Endothelial cell of umbilical vein (primary cell): ENCODE measurements around the gene SCRN1. TPM values are rescaled to one million over a fixed set of nuclear protein-coding genes. Genes with fewer than 3 reads are reported as not detected.

Source experiments
- BruUV-seq: library from RNA; stranded (reverse); fragments of 400-500 nt; replicated peaks from 2 replicates; lab custom pipeline; 2021; lab: Mats Ljungman, UMichigan
- CTCF ChIA-PET: fragments of 300-600, 350-600 bp; sonication (Branson Sonifier 250); formaldehyde crosslinking; loops from one replicate; lab custom pipeline; 2021; ENCODE audit warnings: antibody characterized with exemption, inconsistent platforms; lab: Charles Lee
- POLR2A ChIA-PET: fragments of 300-600, 350-600 bp; sonication (Branson Sonifier 250); formaldehyde crosslinking; loops from one replicate; lab custom pipeline; 2021; ENCODE audit warnings: antibody characterized with exemption, inconsistent platforms; lab: Charles Lee
- DNase-seq: peaks from one replicate; pipeline ENCODE4 v3.0.0-alpha.2; 2011; ENCODE audit warnings: low read depth, low spot score
- FAIRE-seq: peaks from 2 replicates; lab custom pipeline; 2011; peaks lifted over from hg19 to GRCh38; lab: Jason Lieb, UNC
- H2AFZ ChIP-seq: 2 replicates; pipeline ENCODE4 v1.6.0; 2012; ENCODE audit warnings: low read depth, low read length, control low read depth, inconsistent platforms
- H3K27ac ChIP-seq: 2 replicates; pipeline ENCODE4 v1.5.1; 2011; ENCODE audit warnings: low read depth, mild to moderate bottlenecking, control low read depth, low read length, moderate library complexity; ENCODE audit not compliant: insufficient read depth
- H3K27me3 ChIP-seq, 2 experiments: 2 replicates each; pipeline versions ENCODE4 v1.6.0 to v1.6.1; 2011; ENCODE audit warnings: low read length in 2 of 2, mixed read lengths in 1 of 2; ENCODE audit not compliant: control insufficient read depth in 2 of 2, insufficient read depth in 2 of 2
- H3K36me3 ChIP-seq, 2 experiments: 2 replicates in 1 of 2; 3 replicates in 1 of 2; pipeline ENCODE4 v1.5.1; 2011; ENCODE audit warnings: low read length in 2 of 2, mild to moderate bottlenecking in 1 of 2, moderate library complexity in 1 of 2; ENCODE audit not compliant: control insufficient read depth in 2 of 2, insufficient read depth in 2 of 2; ENCODE audit errors: extremely low read depth in 1 of 2
- H3K4me1 ChIP-seq: 3 replicates; pipeline ENCODE4 v1.5.1; 2011; ENCODE audit warnings: mild to moderate bottlenecking, low read length; ENCODE audit not compliant: control insufficient read depth, insufficient read depth; ENCODE audit errors: extremely low read depth
- H3K4me2 ChIP-seq: 2 replicates; pipeline ENCODE4 v1.6.1; 2011; ENCODE audit warnings: low read length, control low read depth, mixed read lengths; ENCODE audit not compliant: insufficient read depth
- H3K4me3 ChIP-seq, 3 experiments: fragments of 200-600 bp in 1 of 3; sonication (generic), shearing (Covaris generic) in 1 of 3; replicated peaks in 1 of 3; 2 replicates each; pipeline ENCODE4 v1.5.1; 2011 to 2016; ENCODE audit warnings: control low read depth in 3 of 3, low read length in 3 of 3, mild to moderate bottlenecking in 2 of 3, inconsistent platforms in 1 of 3, low read depth in 1 of 3, moderate library complexity in 1 of 3; ENCODE audit not compliant: insufficient read depth in 1 of 3
- H3K79me2 ChIP-seq: 2 replicates; pipeline ENCODE4 v1.6.0; 2012; ENCODE audit warnings: low read length, inconsistent platforms; ENCODE audit not compliant: control insufficient read depth, insufficient read depth
- H3K9ac ChIP-seq: replicated peaks from 2 replicates; pipeline ENCODE3; 2011; ENCODE audit warnings: low read length, control low read depth; ENCODE audit not compliant: insufficient read depth; ENCODE audit errors: extremely low read depth
- H3K9me1 ChIP-seq: replicated peaks from 3 replicates; pipeline ENCODE4 v1.6.0; 2011; ENCODE audit warnings: mild to moderate bottlenecking, low read length; ENCODE audit not compliant: control insufficient read depth, insufficient read depth; ENCODE audit errors: extremely low read depth
- H3K9me3 ChIP-seq: replicated peaks from 2 replicates; pipeline ENCODE4 v1.5.1; 2012; ENCODE audit warnings: low read length, inconsistent platforms; ENCODE audit not compliant: control insufficient read depth, insufficient read depth
- H4K20me1 ChIP-seq: replicated peaks from 2 replicates; pipeline ENCODE3; 2011; ENCODE audit warnings: mild to moderate bottlenecking, low read length; ENCODE audit not compliant: control insufficient read depth, insufficient read depth; ENCODE audit errors: extremely low read depth
- CTCF ChIP-seq, 2 donors: IDR thresholded peaks; 1 replicate in 1 of 2; 2 replicates in 1 of 2; pipeline ENCODE4 v1.5.1; 2011; ENCODE audit warnings: low read length in 2 of 2, mild to moderate bottlenecking in 2 of 2, moderate library complexity in 2 of 2, control low read depth in 1 of 2, inconsistent platforms in 1 of 2, low read depth in 1 of 2; ENCODE audit not compliant: insufficient read depth in 1 of 2; ENCODE audit errors: extremely low read depth in 1 of 2
- EZH2 ChIP-seq: IDR thresholded peaks from 2 replicates; pipeline ENCODE4 v1.6.1; 2012; ENCODE audit warnings: borderline replicate concordance, low read depth, mild to moderate bottlenecking, moderate library complexity, low read length, inconsistent platforms; ENCODE audit not compliant: severe bottlenecking
- FOS ChIP-seq: IDR thresholded peaks from 2 replicates; pipeline ENCODE4 v1.6.1; 2011; ENCODE audit warnings: mild to moderate bottlenecking, low read length, moderate library complexity, borderline replicate concordance; ENCODE audit not compliant: insufficient read depth
- GATA2 ChIP-seq: IDR thresholded peaks from 2 replicates; pipeline ENCODE4 v1.7.0; 2011; ENCODE audit warnings: low read depth, mild to moderate bottlenecking, moderate library complexity, mixed read lengths, low read length; ENCODE audit not compliant: insufficient read length, insufficient read depth
- JUN ChIP-seq: IDR thresholded peaks from 2 replicates; pipeline ENCODE4 v1.6.1; 2011; ENCODE audit warnings: borderline replicate concordance, low read depth; ENCODE audit not compliant: insufficient read length, insufficient read depth
- MYC ChIP-seq: IDR thresholded peaks from one replicate; pipeline ENCODE4 v1.6.1; 2011; ENCODE audit warnings: mild to moderate bottlenecking, low read depth, low read length
- POLR2A ChIP-seq: IDR thresholded peaks from 2 replicates; pipeline ENCODE4 v1.6.1; 2012; ENCODE audit warnings: low read depth, mild to moderate bottlenecking, control low read depth, low read length
- POLR2AphosphoS5 ChIP-seq: IDR thresholded peaks from 2 replicates; pipeline ENCODE4 v1.6.1; 2012; ENCODE audit warnings: low read depth, mild to moderate bottlenecking, control low read depth, low read length, moderate library complexity; ENCODE audit not compliant: insufficient read depth
- dilution Hi-C: fragments of 300-500 bp; cut with MboI; formaldehyde crosslinking; loops from one replicate; pipeline ENCODE4 v1.15.0; 2019; ENCODE audit warnings: low sequenced_read_pairs; ENCODE audit not compliant: extremely low pct_ligation_motif_present
- intact Hi-C: fragments of 100-400 bp; cut with micrococcal nuclease; formaldehyde crosslinking; loops from one replicate; pipeline ENCODE4 v1.10.0; 2022
- polyA plus RNA-seq, 4 experiments: library from polyadenylated mRNA; depleted of rRNA in 3 of 4; stranded (reverse) in 3 of 4; unstranded in 1 of 4; fragments of >200 nt; gene quantifications; 2 replicates each; pipeline versions ENCODE4 v1.2.1 to v1.2.3, GENCODE V29; 2011 to 2012; ENCODE audit warnings: missing spikeins in 1 of 4
- total RNA-seq: library from RNA; stranded (reverse); gene quantifications from 2 replicates; pipeline ENCODE4 v1.2.3, GENCODE V29; 2021
- TF ChIP-seq, protein P1 (sequence below): IDR thresholded peaks from 2 replicates; pipeline ENCODE4 v1.6.1; 2011; ENCODE audit not compliant: insufficient read depth, insufficient read length

SCRN1 gene
- total and polyA plus RNA-seq, 2 donors (not counting 3 experiments of a cell fraction or from before 2014, with no cell fraction given): 57.0 to 127 TPM

- Histone ChIP-seq H3K27ac (no peak overlapping the region), H4K20me1 (no peaks in the 10 kb centered on the region), H3K9me3 (no peaks in the 10 kb centered on the region), H3K36me3 (no peaks in the 10 kb centered on the region), H3K79me2 (no peaks in the 10 kb centered on the region), H3K4me1 (peaks cover 2% of the 10 kb centered on the region), H3K27me3 (peaks cover 0 to 5% of the 10 kb centered on the region in 2 experiments), H2AFZ (no peak overlapping the region), H3K4me2 (no peak overlapping the region), H3K9ac (no peak overlapping the region), H3K4me3 (no peak overlapping the region), H3K9me1 (no peaks in the 10 kb centered on the region)
- intact Hi-C loops (no loop called here), dilution Hi-C loops (no loop called here)
- FAIRE-seq: no peak
- DNase-seq: no peak
- TF ChIP-seq, protein P1, sequence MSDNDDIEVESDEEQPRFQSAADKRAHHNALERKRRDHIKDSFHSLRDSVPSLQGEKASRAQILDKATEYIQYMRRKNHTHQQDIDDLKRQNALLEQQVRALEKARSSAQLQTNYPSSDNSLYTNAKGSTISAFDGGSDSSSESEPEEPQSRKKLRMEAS: no peak
- TF ChIP-seq GATA2: no peak
- no peak for TF ChIP-seq JUN
- TF ChIP-seq FOS: no peak
- no peak for TF ChIP-seq EZH2
- TF ChIP-seq POLR2AphosphoS5: no peak
- no peak for TF ChIP-seq CTCF (IDR thresholded peaks at IDR 0.05; ENCODE audit: extremely low read depth in 1 of 2, insufficient read depth in 1 of 2, low read depth in 1 of 2, low read length in 2 of 2)
- TF ChIP-seq POLR2A: no peak
- TF ChIP-seq MYC: no peak
- CTCF ChIA-PET: no interaction called here
- BruUV-seq: no TSS peak
- POLR2A ChIA-PET: no interaction called here
These were observed 107.1 kb downstream of the SCRN1 start for GRCh38 chr7:29882481-29882880.
